Jurkat, Clone E6-1 (cell line): ENCODE results near the gene HDAC10.
A peak's percentile ranks its signal among the peaks of the same experiment; 100 is the strongest.
"Not testable (repeated sequence)": the region's sequence is repeated elsewhere in the genome, so short reads cannot be mapped to it uniquely, and the experiment has no call there.

Experiments used
- DNase-seq: peaks from one replicate; pipeline ENCODE4 v3.0.0-alpha.2; 2011; ENCODE audit warnings: low read depth, low spot score
- H3K4me3 ChIP-seq: 2 replicates; pipeline ENCODE4 v1.5.1; 2011; ENCODE audit warnings: mild to moderate bottlenecking, low read length, control low read depth, moderate library complexity

HDAC10 gene

DNA sequence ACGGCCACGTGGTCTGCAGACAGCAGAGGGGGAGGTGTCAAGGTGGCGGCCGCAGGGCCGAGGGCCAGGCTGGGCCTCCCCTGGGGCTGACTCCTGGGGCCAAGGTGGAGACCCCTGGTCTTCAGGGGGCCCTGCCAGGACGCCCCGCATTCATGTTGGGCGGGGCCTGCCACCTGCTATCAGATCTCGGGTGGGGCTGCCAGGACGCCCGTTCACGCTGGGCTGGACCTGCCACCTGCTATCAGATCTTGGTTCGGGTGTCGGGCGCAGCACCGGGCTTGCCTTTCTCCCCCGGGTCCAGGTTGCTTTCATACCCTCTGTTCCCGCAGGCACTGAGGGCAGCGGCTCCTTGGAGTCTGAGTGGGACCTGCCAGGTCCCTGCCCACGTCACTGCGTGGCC is 35.2 kb upstream of the HDAC10 start:
- no peak overlapping the region for H3K4me3 ChIP-seq
- DNase-seq: no peak

DNA sequence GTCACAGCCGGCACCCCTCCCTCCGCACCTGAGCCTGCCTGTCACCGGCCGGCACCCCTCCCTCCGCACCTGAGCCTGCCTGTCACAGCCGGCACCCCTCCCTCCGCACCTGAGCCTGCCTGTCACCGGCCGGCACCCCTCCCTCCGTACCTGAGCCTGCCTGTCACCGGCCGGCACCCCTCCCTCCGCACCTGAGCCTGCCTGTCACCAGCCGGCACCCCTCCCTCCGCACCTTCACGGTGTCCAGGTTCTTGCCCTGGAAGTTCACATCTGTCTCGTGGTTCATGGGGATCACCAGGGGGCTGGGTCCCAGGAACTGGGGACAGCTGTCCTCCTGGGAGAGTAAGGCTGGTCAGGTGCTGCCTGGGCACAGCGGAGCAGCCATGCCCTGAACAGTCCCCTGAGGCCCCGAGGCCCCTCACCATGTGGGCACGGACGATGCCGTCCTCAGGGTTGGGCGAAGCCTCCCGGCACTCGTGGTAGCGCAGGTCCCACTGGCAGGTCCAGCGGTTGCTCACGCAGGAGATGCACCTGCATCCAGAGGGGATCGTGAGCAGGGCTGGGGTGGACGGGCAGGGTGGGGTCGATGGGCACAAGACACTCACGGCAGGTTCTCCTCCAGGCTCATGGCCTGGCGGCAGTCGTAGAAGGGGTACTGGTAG is 34.6 kb upstream of the HDAC10 start:
- H3K4me3 ChIP-seq: no peak overlapping the region
- DNase-seq: no peak

DNA sequence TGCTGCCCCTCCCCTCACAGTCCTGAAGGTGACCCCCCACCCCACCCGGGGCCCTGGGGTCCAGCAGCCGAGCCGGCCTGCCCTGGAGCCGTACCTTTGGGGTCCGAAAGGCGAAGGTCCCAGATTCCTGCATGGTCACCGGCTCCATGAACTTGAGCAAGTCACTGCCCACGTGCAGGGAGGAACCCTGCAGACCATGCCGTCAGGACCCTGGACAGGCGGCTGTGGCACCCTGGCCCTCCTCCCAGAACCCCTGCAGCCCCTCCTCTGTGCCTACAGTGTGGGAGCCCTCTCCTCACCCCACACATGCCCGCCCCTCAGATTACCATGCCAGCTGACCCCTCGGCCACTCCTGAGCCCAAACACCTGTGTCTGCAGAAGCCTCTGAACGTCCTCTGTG is 33.4 kb upstream of the HDAC10 start:
- DNase-seq: no peak

DNA sequence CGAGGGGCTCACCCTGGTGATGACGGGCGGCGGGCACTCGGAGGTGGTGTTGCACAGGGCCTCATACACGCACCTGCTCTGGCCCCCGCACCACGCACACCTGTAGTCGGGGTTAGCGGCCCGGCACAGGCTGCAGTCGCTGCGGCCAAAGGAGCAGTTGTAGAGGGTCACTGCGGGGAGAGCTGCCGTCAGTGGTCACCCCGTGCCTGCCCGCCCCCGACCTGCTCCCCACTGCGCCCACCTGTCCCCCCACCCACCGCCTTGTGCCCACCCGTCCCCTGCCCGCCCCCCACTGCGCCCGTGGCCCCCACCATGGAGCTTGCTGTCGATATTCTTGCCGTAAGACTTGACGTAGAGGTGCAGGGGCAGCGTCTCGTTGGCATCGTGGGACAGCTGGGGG is 32.8 kb upstream of the HDAC10 start:
- H3K4me3 ChIP-seq: no peak overlapping the region
- no peak for DNase-seq

More for the DNA sequence above, 33.4 kb upstream of the HDAC10 start:
- H3K4me3 ChIP-seq: no peak overlapping the region

DNA sequence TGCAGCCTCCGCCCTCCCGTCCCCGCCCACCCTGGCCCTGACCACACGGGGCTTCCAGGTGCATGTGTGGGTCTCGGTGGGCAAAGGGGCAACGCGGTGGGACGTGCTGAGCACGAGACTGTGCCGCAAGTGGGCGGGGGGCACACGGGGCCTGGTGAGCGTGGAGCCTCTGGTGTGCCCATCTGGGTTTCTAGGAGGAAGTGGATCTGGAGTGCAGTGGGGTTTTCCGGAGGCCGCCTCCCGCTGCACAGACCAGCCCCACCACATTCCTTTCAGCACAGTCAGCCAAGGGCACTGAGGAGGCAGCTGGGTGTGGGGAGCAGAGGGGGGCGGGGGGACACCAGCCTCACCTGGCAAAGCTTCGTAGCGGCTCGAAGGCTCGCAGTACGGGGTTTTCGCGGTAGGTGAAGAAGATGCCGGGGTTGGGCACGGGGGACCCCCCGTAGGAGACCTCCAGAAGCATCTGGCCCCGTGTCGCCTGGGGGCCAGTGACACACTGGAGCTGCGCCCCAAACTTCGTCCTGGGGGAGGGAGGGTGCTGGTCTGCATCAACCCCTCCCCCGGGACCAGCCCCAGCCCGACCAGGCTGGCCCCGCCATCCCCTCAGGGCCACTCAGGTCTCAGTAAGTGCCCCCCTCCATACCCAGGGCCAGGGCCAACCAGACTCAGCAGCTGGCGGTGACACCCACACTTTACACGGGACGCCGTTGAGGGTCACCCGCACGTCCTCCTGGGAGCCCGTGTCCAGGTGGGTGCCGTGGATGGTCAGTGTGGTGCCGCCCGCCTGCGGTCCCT is 31.5 kb upstream of the HDAC10 start:
- H3K4me3 ChIP-seq: no peak overlapping the region
- no peak for DNase-seq

DNA sequence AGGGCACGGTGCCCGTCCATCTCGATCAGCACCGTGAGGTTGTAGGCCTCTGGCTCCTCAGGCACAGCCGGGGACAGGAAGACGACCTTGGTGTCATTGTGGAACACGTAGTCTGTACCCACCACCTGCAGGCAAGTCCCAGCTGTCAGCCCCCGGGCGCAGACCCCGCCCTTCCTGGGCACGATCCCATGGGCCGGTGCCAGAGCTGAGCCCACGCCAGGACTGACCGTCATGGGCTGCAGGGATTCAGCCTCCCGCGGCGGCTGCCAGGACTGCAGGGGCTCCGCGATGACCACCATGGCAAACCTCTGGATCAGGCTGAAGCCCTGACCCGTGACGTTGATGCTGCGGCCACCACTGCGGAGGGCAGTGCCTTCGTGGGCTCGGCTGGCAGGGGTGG is 30.9 kb upstream of the HDAC10 start:
- H3K4me3 ChIP-seq: no peak overlapping the region
- DNase-seq: no peak

DNA sequence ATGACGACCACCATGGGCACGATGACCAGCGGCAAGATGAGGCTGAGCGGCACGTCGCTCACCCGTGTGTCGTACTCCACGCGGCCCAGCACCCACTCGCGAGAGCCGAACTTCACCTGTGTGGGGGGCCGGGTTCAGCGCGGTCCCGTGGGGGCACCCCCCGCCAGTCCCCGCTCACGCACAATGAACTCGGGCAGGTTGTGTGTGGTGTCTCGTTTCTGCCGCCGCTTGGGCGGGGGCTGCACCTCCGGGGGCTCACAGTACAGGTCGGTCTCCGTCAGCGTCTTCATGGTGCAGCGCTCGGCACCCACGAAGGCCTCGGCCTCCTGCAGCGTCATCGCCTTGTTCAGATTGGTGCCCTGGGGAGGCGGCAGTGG is 30.3 kb upstream of the HDAC10 start:
- no peak for DNase-seq

DNA sequence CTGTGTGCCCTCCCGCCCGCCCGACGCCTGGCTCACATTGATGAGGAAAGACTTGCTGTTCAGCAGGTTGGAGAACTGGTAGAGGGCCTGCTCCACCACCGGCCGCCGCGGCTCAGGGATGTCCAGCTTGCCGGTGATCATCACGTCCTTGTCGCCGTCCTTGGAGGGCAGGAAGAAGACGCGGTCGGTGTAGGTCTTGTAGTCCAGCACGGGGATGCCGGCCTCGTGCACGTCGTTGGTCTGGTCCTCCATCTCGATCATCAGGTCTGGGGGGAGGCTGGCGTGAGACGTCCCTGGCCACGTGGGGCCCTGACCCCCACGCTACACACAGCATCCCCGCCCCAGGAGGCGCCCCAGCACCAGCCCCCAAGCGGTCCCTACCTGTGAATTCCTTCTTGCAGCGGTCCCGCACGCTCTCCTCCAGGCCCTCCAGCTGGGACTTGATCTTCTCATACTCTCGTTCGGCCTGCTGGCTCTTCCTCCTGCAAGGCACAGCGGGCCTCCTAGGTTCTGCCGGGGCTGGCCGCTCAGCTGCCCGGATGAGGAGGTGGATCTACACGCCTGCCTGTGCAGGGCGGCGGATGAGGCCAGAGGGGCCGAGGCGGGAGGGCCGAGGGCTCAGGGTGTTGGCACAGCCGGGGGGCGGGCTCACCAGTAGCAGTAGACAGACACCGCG is 29.8 kb upstream of the HDAC10 start:
- no peak for DNase-seq
- H3K4me3 ChIP-seq: no peak overlapping the region

More for the DNA sequence above, 30.3 kb upstream of the HDAC10 start:
- no peak overlapping the region for H3K4me3 ChIP-seq

DNA sequence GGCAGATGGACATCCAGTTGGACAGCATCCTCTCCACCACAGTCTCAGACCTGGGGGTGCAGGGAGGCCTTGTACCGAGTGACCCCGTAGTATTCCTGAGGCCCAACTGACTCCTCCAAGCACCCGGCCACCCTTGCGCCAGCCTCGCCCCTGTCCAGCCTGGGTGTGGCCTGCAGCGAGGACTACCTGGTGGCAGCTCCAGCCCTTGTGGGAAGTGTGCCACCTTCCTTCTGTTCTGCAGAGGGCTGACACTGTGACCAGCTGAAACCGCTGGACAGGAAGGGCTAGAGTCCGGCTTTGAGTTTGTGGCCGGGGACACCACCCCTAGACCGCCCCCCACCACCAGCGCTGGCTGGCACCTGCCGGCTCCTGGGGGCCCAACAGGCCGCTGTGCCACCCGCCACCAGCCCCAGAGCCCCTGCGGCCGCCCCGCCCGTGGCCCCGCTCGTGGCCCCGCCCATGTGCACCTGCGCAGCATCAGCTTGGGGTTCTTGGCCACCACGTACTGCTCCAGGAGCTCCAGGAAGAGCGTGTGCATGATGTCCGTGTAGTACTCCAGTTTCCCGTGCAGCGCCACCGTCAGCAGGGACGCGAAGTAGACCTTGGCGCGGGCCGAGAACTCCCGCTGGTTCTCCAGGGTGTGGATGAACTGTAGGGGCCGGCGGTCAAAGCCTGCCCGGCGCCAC is 29.1 kb upstream of the HDAC10 start:
- DNase-seq: no peak
- H3K4me3 ChIP-seq: no peak overlapping the region

DNA sequence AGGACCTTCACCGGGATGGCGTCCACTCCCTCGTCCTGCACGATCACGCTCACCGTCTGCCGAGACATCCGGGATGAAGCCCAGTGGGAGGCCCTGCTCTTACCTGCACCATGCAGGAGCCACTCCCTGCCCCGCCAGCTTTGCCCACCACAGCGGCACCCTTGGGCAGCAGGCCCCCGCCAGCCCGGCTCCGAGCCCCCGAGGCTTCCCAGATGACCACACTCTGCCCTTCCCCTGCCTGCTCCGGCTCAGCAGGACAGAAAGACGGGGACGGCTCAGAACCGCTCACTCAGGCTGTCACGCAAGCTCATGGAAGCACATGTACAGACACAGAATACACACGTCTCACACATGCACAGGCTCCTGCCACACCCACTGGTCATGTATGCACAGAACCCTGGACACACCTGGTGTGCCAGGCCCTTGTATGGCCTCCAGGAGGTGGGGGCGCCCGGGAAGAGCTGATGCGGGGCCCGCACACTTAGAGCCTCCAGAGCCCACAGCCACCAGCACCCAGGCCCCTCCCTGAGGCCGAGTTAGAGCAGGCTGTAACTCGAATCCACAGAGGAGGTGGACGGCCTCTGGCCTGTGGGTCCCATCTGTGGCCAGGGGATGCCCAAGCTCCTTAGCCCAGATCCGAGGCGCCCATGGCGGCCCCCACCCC is 28.0 kb upstream of the HDAC10 start:
- no peak overlapping the region for H3K4me3 ChIP-seq
- DNase-seq: no peak

DNA sequence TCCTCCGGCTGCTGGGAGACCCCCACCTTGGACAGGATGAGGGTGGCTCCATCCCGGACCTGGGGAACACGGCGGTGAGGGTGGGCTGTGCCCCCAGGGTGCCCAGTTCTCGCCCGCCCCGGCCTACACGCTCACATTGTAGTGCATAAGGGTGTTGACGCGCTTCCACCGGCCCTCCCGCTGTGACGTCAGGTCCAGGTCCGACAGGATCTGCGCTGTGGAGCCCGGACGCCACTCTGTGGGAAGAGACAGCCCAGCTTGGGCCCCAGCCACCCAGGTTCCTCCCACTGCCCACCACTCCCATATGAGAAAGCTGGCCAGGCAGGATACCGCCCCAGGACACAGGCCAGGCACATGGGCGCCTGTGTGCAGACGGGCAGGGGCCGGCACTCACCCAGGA is 27.4 kb upstream of the HDAC10 start:
- H3K4me3 ChIP-seq: no peak overlapping the region
- DNase-seq: no peak

DNA sequence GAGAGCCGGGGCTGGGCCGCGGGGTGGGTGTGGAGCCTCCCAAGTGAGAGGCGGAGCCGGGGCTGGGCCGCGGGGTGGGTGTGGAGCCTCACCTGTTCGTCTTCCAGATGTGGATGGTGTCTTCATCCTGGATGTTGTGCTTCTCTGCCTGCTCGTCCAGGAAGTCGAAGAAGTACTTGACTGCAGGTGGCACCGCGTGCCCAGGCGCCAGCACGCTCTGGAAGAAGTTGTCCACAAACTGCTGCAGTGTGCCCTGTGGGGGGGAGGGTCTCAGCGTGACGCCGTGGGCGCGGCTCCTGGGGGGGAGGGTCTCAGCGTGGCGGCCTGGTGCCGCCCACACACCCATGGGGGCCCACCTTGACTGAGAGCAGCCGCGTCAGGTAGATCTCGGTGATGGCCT is 26.7 kb upstream of the HDAC10 start:
- H3K4me3 ChIP-seq: no peak overlapping the region
- DNase-seq: peak; percentile 10

DNA sequence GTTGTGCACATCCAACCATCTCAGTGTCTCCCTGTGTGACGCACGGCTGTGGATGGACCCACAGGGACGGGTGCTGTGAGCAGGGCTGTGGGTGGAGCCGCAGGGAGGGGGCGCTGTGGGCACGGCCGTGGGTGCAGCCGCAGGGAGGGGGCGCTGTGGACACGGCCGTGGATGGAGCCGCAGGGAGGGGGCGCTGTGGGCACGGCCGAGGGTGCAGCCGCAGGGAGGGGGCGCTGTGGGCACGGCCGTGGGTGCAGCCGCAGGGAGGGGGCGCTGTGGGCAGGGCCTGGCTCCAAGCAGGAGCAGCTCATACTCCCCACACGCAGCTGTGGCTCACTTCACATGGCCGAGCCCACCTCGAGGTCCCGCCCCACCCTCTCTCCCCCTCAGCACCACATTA is 25.1 kb upstream of the HDAC10 start:
- H3K4me3 ChIP-seq: no peak overlapping the region
- peak; percentile 32 for DNase-seq

DNA sequence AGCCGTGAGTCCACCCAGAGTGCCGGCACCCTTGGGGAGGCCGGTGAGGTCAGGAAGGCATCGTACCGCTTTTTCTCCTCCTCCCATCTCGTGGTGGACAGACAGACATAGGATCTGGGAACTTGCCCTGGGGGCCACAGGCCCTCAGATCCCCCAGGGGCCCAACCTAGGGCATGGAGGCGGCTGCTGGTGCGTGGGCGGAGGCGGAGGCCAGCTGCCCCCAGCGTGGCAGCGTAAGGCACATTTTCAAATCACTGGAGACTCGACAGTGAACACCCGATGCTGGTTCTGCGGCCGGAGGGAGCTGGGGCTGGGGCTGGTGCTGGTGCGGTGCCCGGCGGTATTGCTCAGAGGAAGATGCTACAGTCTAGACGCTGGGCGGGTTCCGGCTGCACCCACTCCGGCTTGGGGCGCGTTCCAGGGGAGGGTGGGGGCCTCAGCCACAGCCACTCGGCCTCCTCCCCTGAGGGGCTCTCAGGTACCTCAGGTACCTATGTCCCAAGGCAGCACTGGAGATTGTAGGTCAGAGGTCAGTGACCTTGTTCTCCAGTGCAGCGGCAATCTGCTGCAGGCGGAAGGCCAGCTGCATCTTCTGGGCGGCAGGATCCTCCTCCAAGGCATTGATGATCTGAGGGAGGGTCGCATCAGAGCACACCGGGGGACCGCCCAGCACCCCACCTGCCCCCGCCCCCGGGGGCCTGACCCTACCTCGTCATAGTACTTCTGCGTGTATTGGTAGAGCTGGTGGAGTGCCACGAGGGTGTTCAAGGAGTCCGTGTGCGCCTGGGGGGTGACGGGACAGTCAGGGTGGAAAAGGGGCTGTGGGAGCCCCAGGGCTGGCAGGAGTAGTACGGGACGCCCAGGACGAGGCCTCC is 24.4 kb upstream of the HDAC10 start:
- no peak overlapping the region for H3K4me3 ChIP-seq
- DNase-seq: no peak

DNA sequence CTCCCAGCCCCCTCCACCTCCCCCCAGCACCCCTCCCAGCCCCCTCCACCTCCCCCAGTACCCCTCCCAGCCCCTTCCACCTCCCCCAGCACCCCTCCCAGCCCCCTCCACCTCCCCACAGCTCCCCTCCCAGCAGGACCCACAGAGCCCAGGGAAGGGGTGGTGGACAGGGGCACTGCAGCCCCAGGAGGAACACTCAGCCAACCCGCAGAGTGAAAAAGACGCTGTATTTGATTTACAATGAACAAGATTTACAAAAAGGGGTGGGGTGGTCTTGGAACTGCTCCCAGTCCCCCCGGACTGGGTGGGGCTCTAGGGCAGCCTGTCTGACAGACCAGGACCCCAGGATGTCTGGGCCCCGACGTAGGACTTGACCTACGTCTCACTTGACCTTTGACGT is 23.7 kb upstream of the HDAC10 start:
- H3K4me3 ChIP-seq: no peak overlapping the region
- no peak for DNase-seq

DNA sequence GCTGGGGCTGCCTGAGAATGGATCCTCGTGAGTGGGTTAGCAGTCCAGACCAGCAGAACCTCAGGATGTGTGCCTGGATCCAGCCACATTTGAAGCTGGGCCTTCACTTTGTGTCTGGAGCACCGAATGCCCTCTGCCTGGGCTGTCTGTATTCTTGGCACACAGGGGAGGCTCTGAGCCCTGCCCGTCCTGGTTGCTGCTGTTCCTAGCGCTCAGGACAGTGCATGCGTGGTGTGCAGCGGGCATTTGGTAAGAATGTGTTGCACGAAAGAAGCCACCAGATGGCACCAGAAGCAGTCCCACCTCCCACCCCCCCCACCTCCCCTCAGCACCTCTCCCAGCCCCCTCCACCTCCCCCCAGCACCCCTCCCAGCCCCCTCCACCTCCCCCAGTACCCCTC is 23.2 kb upstream of the HDAC10 start:
- DNase-seq: peak; percentile 54

DNA sequence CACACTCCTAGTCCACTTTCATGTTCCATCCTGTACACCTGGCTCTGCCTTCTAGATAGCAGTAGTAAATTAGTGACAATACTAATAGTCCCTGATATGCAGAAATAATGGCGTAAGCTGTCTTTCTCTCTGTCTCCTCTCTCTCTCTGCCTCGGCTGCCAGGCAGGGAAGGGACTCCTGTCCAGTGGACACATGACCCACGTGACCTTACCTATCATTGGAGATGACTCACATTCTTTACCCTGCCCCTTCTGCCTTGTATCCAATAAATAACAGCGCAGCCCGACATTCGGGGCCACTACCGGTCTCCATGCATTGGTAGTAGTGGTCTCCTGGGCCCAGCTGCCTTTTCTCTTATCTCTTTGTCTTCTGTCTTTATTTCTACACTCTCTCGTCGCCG is 22.7 kb upstream of the HDAC10 start:
- not testable (repeated sequence) for H3K4me3 ChIP-seq, DNase-seq

More for the DNA sequence above, 23.2 kb upstream of the HDAC10 start:
- H3K4me3 ChIP-seq: no peak overlapping the region

DNA sequence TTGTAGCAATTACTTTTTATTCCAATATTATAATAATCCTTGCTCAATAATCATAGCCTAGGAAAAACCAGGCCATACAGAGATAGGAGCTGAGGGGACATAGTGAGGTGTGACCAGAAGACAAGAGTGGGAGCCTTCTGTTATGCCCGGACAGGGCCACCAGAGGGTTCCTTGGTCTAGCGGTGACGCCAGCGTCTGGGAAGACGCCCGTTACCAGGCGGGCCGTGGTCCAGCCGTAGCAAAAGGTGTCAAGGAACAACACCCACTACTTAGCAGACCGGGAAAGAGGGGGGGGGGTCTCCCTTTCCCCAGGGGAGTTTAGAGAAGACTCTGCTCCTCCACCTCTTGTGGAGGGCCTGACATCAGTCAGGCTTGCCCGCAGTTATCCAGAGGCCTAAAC is 22.3 kb upstream of the HDAC10 start:
- DNase-seq, H3K4me3 ChIP-seq: not testable (repeated sequence)
